Lower leg skin (tissue), 4 donors: ENCODE results near the gene GJB6. TPM values are rescaled to one million over a fixed set of nuclear protein-coding genes. Genes with fewer than 3 reads are reported as not detected.
A peak's percentile ranks its signal among the peaks of the same experiment; 100 is the strongest.

Experiments
- DNase-seq, 2 donors: peaks; one replicate each; pipeline ENCODE4 v3.0.0-alpha.2; 2019; ENCODE audit warnings: low spot score in 2 of 2
- H3K4me3 ChIP-seq: fragments of 200-600 bp; sonication (generic); 2 replicates; pipeline ENCODE4 v1.5.1; 2017; ENCODE audit warnings: mild to moderate bottlenecking, low read depth; ENCODE audit not compliant: poor library complexity, severe bottlenecking
- CTCF ChIP-seq, 3 donors: fragments of 450-650 bp; IDR thresholded peaks; one replicate each; pipeline ENCODE4 v1.5.1; 2016; ENCODE audit warnings: antibody characterized with exemption in 3 of 3, mild to moderate bottlenecking in 3 of 3, moderate library complexity in 2 of 3
- POLR2A ChIP-seq, 2 donors: fragments of 450-650 bp; IDR thresholded peaks; one replicate each; pipeline ENCODE4 v1.6.1; 2016 to 2017; ENCODE audit warnings: antibody characterized with exemption in 2 of 2, mild to moderate bottlenecking in 1 of 2, moderate library complexity in 1 of 2
- WGBS, 2 donors: methylation state at CpG; one replicate each; pipeline ENCODE4 v1.1.5; 2018; 5-methylcytosine and 5-hydroxymethylcytosine counted together
- intact Hi-C: fragments of 100-400 bp; cut with DNase I; formaldehyde crosslinking; loops from one replicate; pipeline ENCODE4 v1.15.0; 2023; ENCODE audit warnings: low total_unique reads
- total RNA-seq, 4 donors: library from RNA; depleted of rRNA; stranded (reverse); fragments of >200 nt; gene quantifications; one replicate each; pipeline ENCODE4 v1.1.0, GENCODE V29; 2016

The GJB6 gene
- total RNA-seq, 4 donors from 2014 or later, result 49.7 to 150 (median 58.3) TPM

GRCh38 chr13:20178156-20178555 lies 54.0 kb downstream of the GJB6 start:
- intact Hi-C loops, result no loop called here
- TF ChIP-seq POLR2A (IDR thresholded peaks at IDR 0.05), result no peak
- TF ChIP-seq CTCF (IDR thresholded peaks at IDR 0.05), result no peak
- DNase-seq, result no peak
- 67 to 74% methylated on average over 5 of the region's 5 CpGs for WGBS, 2 donors
- no peak overlapping the region for H3K4me3 ChIP-seq

- WGBS, 2 donors, result 36 to 43% methylated on average over 47 to 49 of the region's 67 CpGs
- no peak for TF ChIP-seq POLR2A (IDR thresholded peaks at IDR 0.05)
- TF ChIP-seq CTCF (IDR thresholded peaks at IDR 0.05), result no peak
- intact Hi-C loops, result no loop called here
- no peak for DNase-seq
- H3K4me3 ChIP-seq, result no peak overlapping the region
These were observed 54.9 kb downstream of the GJB6 start for GRCh38 chr13:20177049-20177831.

- 57% methylated on average over 14 of the region's 14 CpGs for WGBS, 2 donors
- DNase-seq, result no peak
These were observed 56.0 kb downstream of the GJB6 start for GRCh38 chr13:20175907-20176652.

GRCh38 chr13:20175406-20175794 lies 56.7 kb downstream of the GJB6 start:
- intact Hi-C loops, result no loop called here
- 65 to 70% methylated on average over 3 of the region's 3 CpGs for WGBS, 2 donors
- no peak for TF ChIP-seq POLR2A (IDR thresholded peaks at IDR 0.05)
- no peak for TF ChIP-seq CTCF (IDR thresholded peaks at IDR 0.05)
- no peak for DNase-seq
- H3K4me3 ChIP-seq, result no peak overlapping the region

More at GRCh38 chr13:20175907-20176652, 56.0 kb downstream of the GJB6 start:
- intact Hi-C loops, result no loop called here
- H3K4me3 ChIP-seq, result no peak overlapping the region
- TF ChIP-seq CTCF (IDR thresholded peaks at IDR 0.05), result no peak
- TF ChIP-seq POLR2A (IDR thresholded peaks at IDR 0.05), result no peak

- H3K4me3 ChIP-seq, result no peak overlapping the region
- intact Hi-C loops, result no loop called here
- WGBS, 2 donors, result 26 to 33% methylated on average over 22 of the region's 22 CpGs
- no peak for TF ChIP-seq POLR2A (IDR thresholded peaks at IDR 0.05)
- TF ChIP-seq CTCF (IDR thresholded peaks at IDR 0.05), result no peak
- peak; percentile 93 to 96 for DNase-seq
These were observed 57.3 kb downstream of the GJB6 start for GRCh38 chr13:20174656-20175405.
